ENCODE results near the gene ATRX. TPM values are rescaled to one million over a fixed set of nuclear protein-coding genes. Genes with fewer than 3 reads are reported as not detected.

Gene ATRX
- total RNA-seq, 5 donors from 2014 or later (not counting 1 experiment from before 2014, with no cell fraction given) = 85.1 to 146 (median 90.1) TPM

DNA sequence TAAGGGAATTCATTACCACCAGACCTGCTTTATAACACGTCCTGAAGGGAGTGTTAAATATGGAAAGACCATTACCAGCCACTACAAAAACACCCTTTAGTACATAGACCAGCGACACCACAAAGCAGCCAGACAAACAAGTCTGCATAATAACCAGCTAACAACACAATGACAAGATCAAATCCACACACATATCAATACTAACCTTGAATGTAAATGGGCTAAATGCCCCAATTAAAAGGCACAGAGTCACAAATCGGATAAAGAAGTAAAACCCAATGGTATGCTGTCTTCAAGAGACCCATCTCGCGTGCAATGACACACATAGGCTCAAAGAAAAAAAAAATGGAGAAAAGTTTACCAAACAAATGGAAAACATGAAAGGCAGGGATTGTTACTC is 302.0 kb downstream of the ATRX start:
- Mint-ChIP-seq H3K36me3 (peaks cover 5% of the 10 kb centered on the region), H3K4me3 (no peak overlapping the region), H3K27me3 (peaks cover 7 to 10% of the 10 kb centered on the region in 2 donors), H3K4me1 (no peaks in the 10 kb centered on the region), H3K9me3 (peaks cover 0 to 18% (median 7%) of the 10 kb centered on the region in 3 donors), H3K27ac (no peak overlapping the region)
- Histone ChIP-seq H3K27ac (ENCODE audit: low read length) (no peak overlapping the region), H3K9me3 (no peaks in the 10 kb centered on the region), H3K4me3 (ENCODE audit: control insufficient read depth in 1 of 2, extremely low read depth in 1 of 2, low read length in 1 of 2) (no peak overlapping the region), H3K27me3 (replicated peaks in 1 of 2; ENCODE audit: control insufficient read depth in 2 of 2, extremely low read depth in 1 of 2, insufficient read depth in 2 of 2, low read length in 1 of 2) (peaks cover 0 to 5% of the 10 kb centered on the region in 2 experiments), H3K4me1 (ENCODE audit: control insufficient read depth in 1 of 2, extremely low read depth in 1 of 2, insufficient read depth in 2 of 2, low read length in 2 of 2) (no peaks in the 10 kb centered on the region), H3K36me3 (ENCODE audit: control insufficient read depth in 2 of 2, extremely low read depth in 1 of 2, insufficient read depth in 1 of 2, low read length in 1 of 2) (no peaks in the 10 kb centered on the region)
- ATAC-seq (replicated peaks in 1 of 4) = no peak
- DNase-seq = no peak
- POLR2A ChIA-PET = no interaction called here
- CTCF ChIA-PET = no interaction called here
- WGBS (ENCODE audit: insufficient coverage) = 80% methylated on average over 2 of the region's 5 CpGs

DNA sequence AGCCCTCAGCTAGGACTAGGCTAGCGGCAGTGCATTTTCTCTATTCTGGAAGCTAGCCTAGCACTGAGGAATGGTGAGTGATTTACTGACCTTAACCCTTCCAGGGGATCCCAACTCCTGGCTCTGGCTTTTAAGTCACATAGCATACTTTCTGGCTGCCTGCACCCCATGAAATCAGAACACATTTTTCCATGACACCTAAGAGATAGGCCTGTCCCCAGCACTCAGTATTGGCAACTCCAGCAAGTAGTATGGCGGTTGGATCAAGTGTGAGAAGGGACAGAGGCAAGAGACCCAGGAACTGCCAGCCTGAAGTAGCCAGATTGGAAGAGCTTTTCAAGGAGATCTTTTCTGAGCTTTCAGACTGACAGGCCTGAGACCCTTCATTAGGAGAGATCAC is 330.6 kb downstream of the ATRX start:
- H3K36me3 Mint-ChIP-seq = no peaks in the 10 kb centered on the region
- peaks cover 0 to 21% of the 10 kb centered on the region in 2 donors for H3K27me3 Mint-ChIP-seq
- CTCF ChIA-PET = no interaction called here
- Histone ChIP-seq H3K9me3 (no peaks in the 10 kb centered on the region), H3K27me3 (replicated peaks in 1 of 2; ENCODE audit: control insufficient read depth in 2 of 2, extremely low read depth in 1 of 2, insufficient read depth in 2 of 2, low read length in 1 of 2) (no peaks in the 10 kb centered on the region), H3K27ac (ENCODE audit: low read length) (no peak overlapping the region), H3K36me3 (ENCODE audit: control insufficient read depth in 2 of 2, extremely low read depth in 1 of 2, insufficient read depth in 1 of 2, low read length in 1 of 2) (no peaks in the 10 kb centered on the region), H3K4me3 (ENCODE audit: control insufficient read depth in 1 of 2, extremely low read depth in 1 of 2, low read length in 1 of 2) (no peak overlapping the region), H3K4me1 (ENCODE audit: control insufficient read depth in 1 of 2, extremely low read depth in 1 of 2, insufficient read depth in 2 of 2, low read length in 2 of 2) (no peaks in the 10 kb centered on the region)
- H3K9me3 Mint-ChIP-seq = no peaks in the 10 kb centered on the region
- H3K4me1 Mint-ChIP-seq = no peaks in the 10 kb centered on the region
- no peak for ATAC-seq (replicated peaks in 1 of 4)
- no peak overlapping the region for H3K4me3 Mint-ChIP-seq
- H3K27ac Mint-ChIP-seq = no peak overlapping the region
- WGBS (ENCODE audit: insufficient coverage) = no CpG with 5 or more reads among the region's 2 CpGs
- POLR2A ChIA-PET = no interaction called here
- no peak for DNase-seq

Other genes with a start within 250 kb of the ATRX start
- gene MAGT1, start 109.2 kb upstream of the ATRX start, total RNA-seq = 10 to 100 TPM; 32.9 to 40.5 (median 35.5) TPM
- 100 to 1,000 TPM; 101 to 119 (median 109) TPM for gene COX7B, start 113.3 kb upstream of the ATRX start, total RNA-seq
- gene ATP7A, start 124.5 kb upstream of the ATRX start, total RNA-seq = 10 to 100 TPM; 11.2 to 13.6 (median 12.7) TPM
- not detected for gene PGAM4, start 183.4 kb upstream of the ATRX start, total RNA-seq

Data from T-cell (primary cell).